Measurements from ENCODE around the gene PIM2.

DNA sequence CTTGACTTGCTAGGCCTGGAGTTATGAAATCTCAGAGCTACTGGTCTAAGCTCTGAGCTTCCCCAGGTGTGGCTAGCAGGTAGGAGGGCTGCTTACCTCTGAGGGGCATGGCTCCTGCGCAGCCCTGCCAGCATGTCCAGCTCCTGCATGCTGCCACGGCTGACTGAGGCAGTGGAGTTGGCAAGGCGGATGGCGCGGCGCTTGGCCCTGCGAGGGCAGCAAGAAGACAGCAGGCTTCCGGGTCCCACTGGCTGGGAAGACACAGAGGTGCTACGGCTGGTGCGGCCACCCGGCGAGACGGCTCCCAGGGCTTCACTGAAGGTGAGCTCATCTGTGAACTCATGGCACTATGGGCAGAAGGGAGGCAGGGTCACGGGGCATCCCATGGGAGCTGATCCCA, 47.1 kb upstream of the PIM2 start:
- TF ChIP-seq, protein P1, sequence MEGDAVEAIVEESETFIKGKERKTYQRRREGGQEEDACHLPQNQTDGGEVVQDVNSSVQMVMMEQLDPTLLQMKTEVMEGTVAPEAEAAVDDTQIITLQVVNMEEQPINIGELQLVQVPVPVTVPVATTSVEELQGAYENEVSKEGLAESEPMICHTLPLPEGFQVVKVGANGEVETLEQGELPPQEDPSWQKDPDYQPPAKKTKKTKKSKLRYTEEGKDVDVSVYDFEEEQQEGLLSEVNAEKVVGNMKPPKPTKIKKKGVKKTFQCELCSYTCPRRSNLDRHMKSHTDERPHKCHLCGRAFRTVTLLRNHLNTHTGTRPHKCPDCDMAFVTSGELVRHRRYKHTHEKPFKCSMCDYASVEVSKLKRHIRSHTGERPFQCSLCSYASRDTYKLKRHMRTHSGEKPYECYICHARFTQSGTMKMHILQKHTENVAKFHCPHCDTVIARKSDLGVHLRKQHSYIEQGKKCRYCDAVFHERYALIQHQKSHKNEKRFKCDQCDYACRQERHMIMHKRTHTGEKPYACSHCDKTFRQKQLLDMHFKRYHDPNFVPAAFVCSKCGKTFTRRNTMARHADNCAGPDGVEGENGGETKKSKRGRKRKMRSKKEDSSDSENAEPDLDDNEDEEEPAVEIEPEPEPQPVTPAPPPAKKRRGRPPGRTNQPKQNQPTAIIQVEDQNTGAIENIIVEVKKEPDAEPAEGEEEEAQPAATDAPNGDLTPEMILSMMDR (IDR thresholded peaks at IDR 0.05) = no peak
- TF ChIP-seq POLR2A (IDR thresholded peaks at IDR 0.05) = no peak

Data from gastroesophageal sphincter (tissue), 3 donors.